Measurements from ENCODE around the gene KRTAP4-16. TPM values are rescaled to one million over a fixed set of nuclear protein-coding genes. Genes with fewer than 3 reads are reported as not detected.

KRTAP4-16 gene
- total RNA-seq, 1 donor from 2014 or later: not detected

DNA sequence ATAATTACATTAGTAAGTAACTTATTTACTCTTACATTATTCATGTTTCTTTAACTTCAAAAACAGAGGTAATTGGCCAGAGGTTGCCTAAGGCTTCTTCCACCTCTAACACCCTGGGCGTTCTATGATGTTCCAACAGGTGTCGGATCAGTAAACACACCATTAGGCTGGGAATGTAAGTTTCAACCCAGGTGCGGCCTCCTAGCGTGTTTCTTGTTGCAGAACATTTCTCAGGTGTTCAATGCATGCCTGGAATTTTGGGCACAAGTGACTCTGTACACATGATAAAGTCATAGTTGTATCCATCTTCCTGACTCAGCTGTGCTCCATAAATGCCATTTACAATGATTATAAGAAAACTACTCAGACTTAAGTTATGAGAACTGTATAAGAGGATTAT, 48.0 kb downstream of the KRTAP4-16 start:
- Histone ChIP-seq H3K27ac (ENCODE audit: low read depth, low read length) (no peak overlapping the region), H3K9me3 (ENCODE audit: insufficient read depth, low read depth, low read length) (no peaks in the 10 kb centered on the region), H3K4me1 (ENCODE audit: insufficient read depth, low read length) (peaks cover 10% of the 10 kb centered on the region), H4K20me1 (ENCODE audit: insufficient read depth, low read length) (no peaks in the 10 kb centered on the region), H3K4me3 (ENCODE audit: insufficient read depth, low read depth, low read length) (no peak overlapping the region), H3K9ac (ENCODE audit: low read length) (no peak overlapping the region), H3K27me3 (ENCODE audit: insufficient read depth, low read length) (no peaks in the 10 kb centered on the region), H3K36me3 (ENCODE audit: insufficient read depth, low read length) (no peaks in the 10 kb centered on the region), H2AFZ (ENCODE audit: low read depth, low read length) (no peak overlapping the region), H3K4me2 (ENCODE audit: low read length) (no peak overlapping the region), H3K79me2 (ENCODE audit: insufficient read depth, low read length) (no peaks in the 10 kb centered on the region)
- H3K4me3 Mint-ChIP-seq (ENCODE audit: unreplicated experiment): no peak overlapping the region
- no peaks in the 10 kb centered on the region for H3K36me3 Mint-ChIP-seq (ENCODE audit: low read depth, unreplicated experiment)
- DNase-seq (ENCODE audit: low read depth) (no peak), FAIRE-seq (no peak)
- H3K27me3 Mint-ChIP-seq (ENCODE audit: low read depth, unreplicated experiment): no peaks in the 10 kb centered on the region
- H3K9me3 Mint-ChIP-seq (ENCODE audit: unreplicated experiment): peaks cover 2% of the 10 kb centered on the region
- TF ChIP-seq CTCF (IDR thresholded peaks at IDR 0.05; ENCODE audit: insufficient read depth, low read depth, low read length) (no peak), EZH2 (IDR thresholded peaks at IDR 0.05; ENCODE audit: insufficient read depth, low read length) (no peak)
- peaks cover 15% of the 10 kb centered on the region for H3K4me1 Mint-ChIP-seq (ENCODE audit: low read depth, unreplicated experiment)
- H3K27ac Mint-ChIP-seq (ENCODE audit: unreplicated experiment): no peak overlapping the region

GRCh38 chr17:41052566-41052965, 49.4 kb downstream of the KRTAP4-16 start:
- Histone ChIP-seq H3K27ac (ENCODE audit: low read depth, low read length) (no peak overlapping the region), H3K79me2 (ENCODE audit: insufficient read depth, low read length) (no peaks in the 10 kb centered on the region), H3K9me3 (ENCODE audit: insufficient read depth, low read depth, low read length) (no peaks in the 10 kb centered on the region), H3K27me3 (ENCODE audit: insufficient read depth, low read length) (no peaks in the 10 kb centered on the region), H3K36me3 (ENCODE audit: insufficient read depth, low read length) (no peaks in the 10 kb centered on the region), H3K9ac (ENCODE audit: low read length) (no peak overlapping the region), H2AFZ (ENCODE audit: low read depth, low read length) (no peak overlapping the region), H4K20me1 (ENCODE audit: insufficient read depth, low read length) (no peaks in the 10 kb centered on the region), H3K4me1 (ENCODE audit: insufficient read depth, low read length) (peaks cover 14% of the 10 kb centered on the region), H3K4me2 (ENCODE audit: low read length) (no peak overlapping the region), H3K4me3 (ENCODE audit: insufficient read depth, low read depth, low read length) (no peak overlapping the region)
- no peaks in the 10 kb centered on the region for H3K27me3 Mint-ChIP-seq (ENCODE audit: low read depth, unreplicated experiment)
- H3K9me3 Mint-ChIP-seq (ENCODE audit: unreplicated experiment): no peaks in the 10 kb centered on the region
- no peak for TF ChIP-seq CTCF (IDR thresholded peaks at IDR 0.05; ENCODE audit: insufficient read depth, low read depth, low read length)
- no peak for TF ChIP-seq EZH2 (IDR thresholded peaks at IDR 0.05; ENCODE audit: insufficient read depth, low read length)
- no peak overlapping the region for H3K27ac Mint-ChIP-seq (ENCODE audit: unreplicated experiment)
- H3K36me3 Mint-ChIP-seq (ENCODE audit: low read depth, unreplicated experiment): no peaks in the 10 kb centered on the region
- no peak overlapping the region for H3K4me3 Mint-ChIP-seq (ENCODE audit: unreplicated experiment)
- DNase-seq (ENCODE audit: low read depth) (peak; percentile 75), FAIRE-seq (peak; percentile 32)
- H3K4me1 Mint-ChIP-seq (ENCODE audit: low read depth, unreplicated experiment): peaks cover 16% of the 10 kb centered on the region

Other genes starting within 250 kb of the KRTAP4-16 start
- not detected in 2 replicates for gene KRT12, start 235.0 kb downstream of the KRTAP4-16 start, total RNA-seq
- not detected in 2 replicates for gene KRT20, start 217.0 kb downstream of the KRTAP4-16 start, total RNA-seq
- gene KRT23, start 164.6 kb downstream of the KRTAP4-16 start, total RNA-seq: not detected in 2 replicates
- not detected in 2 replicates for gene KRT39, start 135.3 kb downstream of the KRTAP4-16 start, total RNA-seq
- not detected in 2 replicates for gene KRT40, start 117.9 kb downstream of the KRTAP4-16 start, total RNA-seq
- gene KRTAP3-3, start 108.0 kb downstream of the KRTAP4-16 start, total RNA-seq: not detected in 2 replicates
- gene KRTAP3-2, start 102.3 kb downstream of the KRTAP4-16 start, total RNA-seq: not detected in 2 replicates
- gene KRTAP3-1, start 93.1 kb downstream of the KRTAP4-16 start, total RNA-seq: not detected in 2 replicates
- not detected in 2 replicates for gene KRTAP1-5, start 75.0 kb downstream of the KRTAP4-16 start, total RNA-seq
- gene KRTAP1-4, start 72.0 kb downstream of the KRTAP4-16 start, total RNA-seq: not detected in 2 replicates
- not detected in 2 replicates for gene KRTAP1-3, start 67.3 kb downstream of the KRTAP4-16 start, total RNA-seq
- not detected in 2 replicates for gene KRTAP1-1, start 60.8 kb downstream of the KRTAP4-16 start, total RNA-seq
- not detected in 2 replicates for gene KRTAP2-1, start 54.9 kb downstream of the KRTAP4-16 start, total RNA-seq
- not detected in 2 replicates for gene KRTAP2-2, start 47.0 kb downstream of the KRTAP4-16 start, total RNA-seq
- 3.8 and 7.1 TPM in 2 replicates for gene KRTAP2-3, start 42.1 kb downstream of the KRTAP4-16 start, total RNA-seq
- gene KRTAP2-4, start 36.3 kb downstream of the KRTAP4-16 start, total RNA-seq: not detected in 2 replicates
- gene KRTAP4-7, start 18.1 kb downstream of the KRTAP4-16 start, total RNA-seq: not detected in 2 replicates
- gene KRTAP4-8, start 4.1 kb downstream of the KRTAP4-16 start, total RNA-seq: not detected in 2 replicates
- not detected in 2 replicates for gene KRTAP4-9, start 3.2 kb upstream of the KRTAP4-16 start, total RNA-seq
- not detected in 2 replicates for gene KRTAP4-11, start 16.2 kb upstream of the KRTAP4-16 start, total RNA-seq
- gene KRTAP4-12, start 22.0 kb upstream of the KRTAP4-16 start, total RNA-seq: not detected in 2 replicates
- gene KRTAP4-6, start 38.3 kb upstream of the KRTAP4-16 start, total RNA-seq: not detected in 2 replicates
- gene KRTAP4-5, start 47.6 kb upstream of the KRTAP4-16 start, total RNA-seq: not detected in 2 replicates
- not detected in 2 replicates for gene KRTAP4-4, start 58.5 kb upstream of the KRTAP4-16 start, total RNA-seq
- gene KRTAP4-3, start 66.0 kb upstream of the KRTAP4-16 start, total RNA-seq: not detected in 2 replicates
- not detected in 2 replicates for gene KRTAP4-2, start 76.0 kb upstream of the KRTAP4-16 start, total RNA-seq
- gene KRTAP4-1, start 82.7 kb upstream of the KRTAP4-16 start, total RNA-seq: not detected in 2 replicates
- gene KRTAP9-1, start 87.7 kb upstream of the KRTAP4-16 start, total RNA-seq: not detected in 2 replicates
- gene KRTAP9-2, start 124.4 kb upstream of the KRTAP4-16 start, total RNA-seq: not detected in 2 replicates
- gene KRTAP9-3, start 130.2 kb upstream of the KRTAP4-16 start, total RNA-seq: not detected in 2 replicates
- not detected in 2 replicates for gene KRTAP9-8, start 135.8 kb upstream of the KRTAP4-16 start, total RNA-seq
- not detected in 2 replicates for gene KRTAP9-4, start 147.5 kb upstream of the KRTAP4-16 start, total RNA-seq
- not detected in 2 replicates for gene KRTAP9-9, start 153.2 kb upstream of the KRTAP4-16 start, total RNA-seq
- gene KRTAP9-6, start 163.2 kb upstream of the KRTAP4-16 start, total RNA-seq: not detected in 2 replicates
- gene KRTAP9-7, start 173.5 kb upstream of the KRTAP4-16 start, total RNA-seq: not detected in 2 replicates
- not detected in 2 replicates for gene KRTAP29-1, start 200.6 kb upstream of the KRTAP4-16 start, total RNA-seq
- gene KRTAP16-1, start 207.1 kb upstream of the KRTAP4-16 start, total RNA-seq: not detected in 2 replicates
- not detected in 2 replicates for gene KRTAP17-1, start 213.5 kb upstream of the KRTAP4-16 start, total RNA-seq
- gene KRT33A, start 248.6 kb upstream of the KRTAP4-16 start, total RNA-seq: not detected in 2 replicates